ENCODE measurements around the gene CACNB4.
A peak's percentile ranks its signal among the peaks of the same experiment; 100 is the strongest.

The CACNB4 gene

DNA sequence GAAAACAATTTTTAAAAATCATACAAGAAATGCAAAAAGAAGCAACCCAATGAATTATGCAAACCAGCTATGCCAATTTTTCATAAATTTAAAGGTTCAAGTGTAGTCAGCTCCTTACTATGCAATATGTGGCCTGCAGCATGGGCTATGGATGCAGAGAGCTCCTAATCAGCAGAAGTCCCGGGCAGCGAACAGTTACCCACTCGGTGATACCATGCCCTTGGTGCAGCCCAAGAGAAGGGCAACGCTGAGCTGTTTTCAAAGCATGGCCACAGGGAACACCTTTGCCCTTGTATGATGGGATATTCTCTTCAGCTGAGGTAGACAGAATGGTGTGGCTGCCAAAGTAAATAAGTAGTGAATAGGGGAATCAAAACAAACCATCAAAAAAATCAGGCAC is 253.4 kb downstream of the CACNB4 start:
- DNase-seq: no peak

DNA sequence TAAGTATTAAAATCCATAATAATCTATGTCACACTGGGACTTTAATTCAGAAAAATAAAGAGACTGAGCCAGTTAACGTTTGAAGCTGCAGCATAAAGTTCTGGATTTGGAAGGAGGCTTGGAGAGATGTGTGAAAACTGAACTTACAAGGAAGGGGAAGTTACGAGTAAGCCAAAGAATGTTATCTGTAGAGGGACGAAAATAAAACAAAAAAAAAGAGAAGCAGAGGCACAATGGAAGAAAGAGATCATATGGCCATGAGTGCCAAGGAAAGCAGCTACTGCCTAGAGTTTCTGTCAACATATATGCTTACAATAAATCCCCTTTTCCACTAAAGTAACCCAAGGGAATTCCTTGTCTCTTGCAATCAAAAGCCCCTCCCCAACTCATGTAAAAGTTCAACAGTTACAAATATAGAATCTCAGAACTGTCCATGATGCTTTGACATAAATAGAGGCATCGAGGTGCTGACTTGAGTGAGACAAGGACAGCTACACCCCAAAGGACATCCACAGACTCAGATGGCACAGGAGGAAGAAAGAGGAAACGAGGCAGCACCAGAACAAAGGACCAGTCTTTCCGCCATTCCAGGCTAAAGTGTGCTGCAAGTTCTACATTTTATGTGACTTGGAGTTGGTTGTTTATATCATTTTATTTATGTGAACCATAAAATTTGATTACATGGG is 254.5 kb downstream of the CACNB4 start:
- DNase-seq: no peak

DNA sequence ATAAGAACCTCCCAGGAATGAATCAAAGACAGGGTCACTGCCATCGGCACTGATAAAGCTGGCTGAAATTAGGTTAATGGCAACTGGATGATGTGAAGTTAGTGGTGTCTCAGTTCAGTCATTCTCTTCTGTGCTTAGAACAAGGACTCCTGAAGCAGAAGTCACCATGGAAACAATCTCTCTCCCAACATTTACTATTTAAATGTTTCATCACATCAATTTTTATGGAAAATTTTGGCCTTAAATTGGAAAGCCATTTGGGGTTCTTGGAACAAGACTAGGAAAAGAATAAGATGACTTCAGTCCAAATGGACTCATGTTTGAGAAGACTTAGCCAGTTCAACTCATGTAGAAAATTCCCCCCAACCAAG is 255.2 kb downstream of the CACNB4 start:
- DNase-seq: no peak

DNA sequence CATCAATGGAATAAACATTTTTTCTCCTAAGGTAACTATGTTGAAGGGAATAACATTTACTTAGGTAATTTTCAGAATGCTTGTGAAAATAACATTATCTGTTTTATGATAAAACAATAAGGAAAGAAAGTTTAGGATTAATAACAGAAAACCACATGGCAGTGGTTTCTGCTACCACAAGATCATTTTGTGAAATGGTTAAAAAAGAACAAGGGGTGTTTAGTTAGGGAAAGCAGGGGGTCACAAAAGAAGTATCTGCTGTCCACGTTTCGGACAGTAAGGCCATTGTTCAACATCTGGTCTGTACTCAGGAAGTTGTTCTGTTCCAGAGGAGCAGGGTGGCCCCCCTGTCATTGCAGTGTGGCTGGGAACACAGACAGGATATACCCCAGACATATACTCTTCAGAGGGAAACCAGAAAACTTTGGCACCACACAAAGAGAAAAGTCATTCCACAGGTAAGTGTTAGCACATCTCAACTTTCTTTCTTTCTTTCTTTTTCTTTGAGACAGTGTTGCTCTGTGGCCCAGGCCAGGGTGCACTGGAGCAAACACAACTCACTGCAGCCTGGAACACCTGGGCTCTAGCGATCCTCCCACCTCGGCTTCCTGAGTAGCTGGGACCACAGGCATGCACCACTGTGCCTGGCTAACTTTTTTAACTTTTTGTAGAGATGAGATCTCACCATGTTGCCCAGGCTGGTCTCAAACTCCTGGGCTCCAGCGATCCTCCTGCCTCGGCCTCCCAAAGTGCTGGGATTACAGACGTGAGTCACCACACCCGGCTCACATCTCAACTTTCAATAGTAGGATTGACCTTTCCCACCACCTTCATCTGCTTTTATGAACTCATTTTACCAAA is 255.8 kb downstream of the CACNB4 start:
- no peak for DNase-seq

DNA sequence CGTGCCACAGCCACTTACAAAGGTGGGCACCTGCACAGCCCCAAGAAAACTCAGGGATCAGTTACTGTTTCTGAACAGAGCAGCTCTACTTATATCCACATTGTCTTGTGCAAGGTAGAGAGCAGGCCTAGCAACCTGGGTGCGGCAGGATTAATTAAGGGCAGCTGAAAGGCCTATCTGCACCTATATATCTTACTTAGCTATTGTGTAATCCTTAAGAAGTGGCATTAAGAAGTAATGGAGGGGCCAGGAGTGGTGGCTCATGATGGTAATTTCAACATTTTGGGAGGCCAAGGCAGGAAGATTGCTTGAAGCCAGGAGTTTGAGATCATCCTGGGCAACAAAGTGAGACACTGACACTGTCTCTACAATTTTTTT is 257.8 kb downstream of the CACNB4 start:
- DNase-seq: no peak

DNA sequence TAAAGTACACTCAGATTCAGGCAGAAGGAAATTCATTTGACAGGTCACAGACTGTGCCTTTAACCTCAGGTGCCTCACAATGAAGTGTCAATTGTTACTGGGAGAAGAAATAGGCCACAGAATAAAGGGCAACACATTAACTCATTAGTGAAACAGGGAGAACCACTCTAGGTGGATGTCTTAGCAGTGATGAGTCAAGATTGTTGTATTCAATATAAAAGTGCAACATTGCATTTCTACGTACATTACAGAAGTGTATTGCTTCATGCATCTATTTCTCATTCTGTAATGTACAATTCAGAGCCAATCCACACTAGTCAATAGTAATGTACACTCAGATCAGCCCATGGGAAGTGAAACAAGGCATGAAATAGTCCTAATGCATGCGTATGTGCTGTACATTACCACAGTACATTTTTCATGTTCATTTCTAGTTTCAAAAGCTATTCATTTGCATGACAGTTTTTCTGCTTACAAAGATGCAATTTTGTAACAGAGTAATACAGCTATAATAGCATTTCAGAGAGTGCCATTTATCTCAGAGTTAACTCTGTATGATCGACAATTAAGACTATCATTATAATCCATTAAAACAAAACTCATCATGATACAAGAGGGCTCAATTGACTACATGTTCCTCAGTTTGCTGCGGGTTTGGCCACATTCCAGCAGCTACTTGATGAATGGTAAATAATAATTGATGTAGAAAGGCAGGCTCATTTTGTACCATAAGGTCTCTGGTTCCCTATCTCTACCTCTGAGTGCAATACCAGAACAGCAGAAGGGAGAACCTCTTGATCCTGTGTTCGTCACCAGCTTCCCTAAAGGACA is 258.4 kb downstream of the CACNB4 start:
- DNase-seq: no peak

DNA sequence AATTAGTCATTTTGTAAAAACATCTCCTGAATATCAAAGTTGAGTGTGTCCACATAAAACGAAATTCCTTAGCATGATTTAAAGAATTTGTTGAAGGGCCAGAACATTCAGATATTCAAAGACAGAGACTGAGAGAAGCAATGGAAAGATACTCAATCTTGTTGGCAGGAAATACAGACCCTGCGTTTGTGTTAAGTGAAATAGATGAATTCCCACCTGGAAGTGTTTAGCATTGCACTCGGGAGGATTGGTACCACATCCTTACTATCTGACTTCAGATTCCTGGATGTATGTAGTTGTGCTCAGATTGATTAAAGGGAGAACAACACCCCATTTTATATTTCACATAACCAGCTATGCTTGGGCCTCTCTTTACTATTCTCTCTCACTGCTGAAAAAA is 260.9 kb downstream of the CACNB4 start:
- no peak for DNase-seq

DNA sequence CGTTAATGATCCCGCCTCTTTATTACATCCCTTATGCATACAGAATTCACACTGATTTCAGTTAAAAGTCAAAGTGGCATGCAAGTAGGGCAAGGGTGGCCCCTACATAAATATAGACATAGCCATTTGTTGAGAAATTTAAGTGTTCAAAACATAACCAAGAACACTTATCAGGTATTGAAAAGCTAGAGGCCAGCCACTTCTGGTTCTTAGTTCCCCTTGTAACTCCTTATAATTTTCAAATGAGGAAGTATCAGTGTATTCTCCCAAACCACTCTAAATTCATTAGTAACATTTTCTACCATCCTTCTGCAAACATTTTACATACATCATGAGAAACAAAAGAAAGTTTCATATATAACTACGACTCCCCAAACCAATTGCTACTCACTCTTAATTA is 264.9 kb downstream of the CACNB4 start:
- no peak for DNase-seq

DNA sequence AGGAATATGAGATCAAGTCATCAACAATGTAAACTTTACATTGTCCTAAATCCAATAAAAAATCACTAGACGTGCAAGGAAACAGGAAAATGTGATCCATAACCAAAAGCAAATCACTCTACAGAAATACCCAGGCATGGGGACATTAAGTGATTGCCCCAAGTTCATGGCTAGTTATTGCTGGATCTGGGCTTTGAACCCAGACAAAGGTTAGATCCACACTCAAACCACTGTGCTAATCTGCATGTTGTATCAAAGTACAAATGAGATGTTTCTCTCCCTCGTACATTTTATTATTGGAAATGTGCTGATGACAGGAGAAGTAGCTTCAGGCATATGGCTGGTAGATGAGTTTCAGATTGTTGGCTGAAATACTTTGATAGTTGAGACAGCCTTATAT is 267.9 kb downstream of the CACNB4 start:
- DNase-seq: no peak

DNA sequence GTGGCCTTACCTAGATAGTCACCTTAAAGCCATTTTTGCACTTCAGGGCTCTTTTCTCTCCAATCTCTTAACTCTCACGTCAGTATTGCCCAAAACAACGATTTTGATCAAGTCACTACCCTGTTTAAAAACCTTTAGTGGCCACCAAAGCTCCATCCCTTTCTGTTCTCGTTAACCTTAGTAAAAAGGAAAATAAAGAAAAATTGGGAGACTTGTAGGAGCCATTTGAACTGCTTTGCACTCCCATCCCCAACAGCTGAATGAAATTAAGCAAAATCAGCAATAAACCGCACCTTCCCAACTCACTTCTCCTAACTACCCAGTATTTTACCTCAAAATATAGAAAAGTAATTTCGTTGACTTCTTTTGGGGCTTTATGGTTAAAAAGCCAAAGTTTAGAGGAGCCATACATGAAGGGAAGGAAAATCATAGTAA is 269.9 kb downstream of the CACNB4 start:
- no peak for DNase-seq

DNA sequence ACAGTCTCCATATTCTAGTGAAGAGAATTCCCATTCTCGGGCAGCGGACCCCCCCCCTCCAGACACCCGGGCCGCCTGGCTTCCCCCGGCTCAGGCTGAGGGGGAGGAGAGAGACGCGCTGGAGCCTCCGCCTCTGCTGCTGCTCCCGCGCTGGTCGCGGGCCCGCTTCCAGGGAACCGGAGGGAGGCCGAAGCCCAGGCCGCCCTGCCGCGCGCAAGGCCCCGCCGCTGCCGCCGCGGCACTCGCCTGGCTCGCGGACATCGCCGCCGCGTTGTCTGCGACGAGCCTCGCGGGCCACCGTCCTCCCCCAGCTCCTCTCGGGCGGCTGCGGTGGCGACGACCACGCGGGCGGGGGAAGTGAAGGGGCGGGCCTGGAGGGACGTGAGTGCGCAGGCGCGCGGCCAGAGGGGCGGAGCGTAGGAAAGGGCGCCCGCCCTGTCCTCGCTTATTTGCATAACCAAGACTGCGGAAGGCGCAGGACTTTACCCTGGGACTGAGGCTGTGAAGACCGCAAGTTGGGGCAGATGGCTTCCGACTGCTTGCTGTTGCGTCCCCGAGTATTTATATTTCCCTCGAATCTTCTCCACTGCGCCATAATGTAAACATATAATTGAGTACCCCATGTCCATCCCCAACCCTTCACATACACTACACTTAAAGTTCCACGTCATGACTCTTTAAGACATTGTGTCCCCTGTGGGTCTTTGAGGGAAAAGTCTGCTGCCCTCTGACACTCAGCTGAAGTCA is 270.5 kb downstream of the CACNB4 start, which contains the start of gene ARL5A:
ARL5A (minus strand) TSS at position 279 of the 747 bp plus-strand sequence; CDS start at position 34, 245 bp downstream.
- DNase-seq: peak; percentile 88

DNA sequence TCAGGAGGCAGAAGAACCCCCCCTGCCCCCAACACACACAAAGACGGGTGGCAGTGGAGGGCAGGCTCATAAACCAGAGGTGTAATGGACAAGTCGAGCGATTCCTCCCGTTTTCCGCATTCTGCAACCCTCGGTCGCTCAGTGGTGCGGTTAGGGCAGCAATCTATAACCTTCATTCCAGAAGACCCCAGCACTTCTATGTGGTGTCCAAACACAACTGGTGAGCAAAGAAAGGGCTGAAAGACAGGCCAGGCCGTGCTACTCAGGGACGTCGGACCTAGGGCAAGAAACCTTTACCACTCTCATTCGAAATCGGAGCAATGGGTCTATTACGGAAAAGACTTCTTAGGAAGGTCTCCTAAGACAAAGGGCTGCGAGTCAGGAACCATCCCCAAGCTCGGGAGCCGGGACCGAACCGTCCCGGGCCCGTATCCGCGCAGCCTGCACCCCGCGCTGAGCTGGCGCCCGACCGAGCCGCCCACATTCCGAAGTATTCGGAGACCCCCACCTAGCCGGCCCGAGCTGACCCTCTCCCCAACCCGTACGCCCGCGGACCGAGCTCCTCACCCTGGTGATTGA is 271.2 kb downstream of the CACNB4 start:
- peak; percentile 9 for DNase-seq

DNA sequence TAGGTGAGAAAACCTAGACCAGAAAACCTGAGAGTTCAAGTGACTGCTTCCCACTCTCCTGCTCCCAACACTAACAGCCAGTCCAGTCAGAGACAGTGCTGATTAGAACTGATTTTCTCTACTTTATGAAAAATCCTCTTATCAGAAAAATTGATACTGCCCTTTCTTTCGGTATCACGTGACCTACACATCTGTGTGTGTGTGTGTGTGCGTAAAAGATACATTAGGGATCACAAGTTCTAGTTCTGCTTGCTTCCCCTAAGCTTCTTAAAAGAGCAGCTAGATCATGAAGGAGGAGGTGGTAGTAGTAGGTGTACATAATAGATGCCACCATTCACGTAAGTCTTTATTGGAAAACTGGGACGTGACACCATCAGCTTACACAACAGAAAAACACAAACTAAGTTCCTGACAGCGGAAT is 272.1 kb downstream of the CACNB4 start:
- no peak for DNase-seq

DNA sequence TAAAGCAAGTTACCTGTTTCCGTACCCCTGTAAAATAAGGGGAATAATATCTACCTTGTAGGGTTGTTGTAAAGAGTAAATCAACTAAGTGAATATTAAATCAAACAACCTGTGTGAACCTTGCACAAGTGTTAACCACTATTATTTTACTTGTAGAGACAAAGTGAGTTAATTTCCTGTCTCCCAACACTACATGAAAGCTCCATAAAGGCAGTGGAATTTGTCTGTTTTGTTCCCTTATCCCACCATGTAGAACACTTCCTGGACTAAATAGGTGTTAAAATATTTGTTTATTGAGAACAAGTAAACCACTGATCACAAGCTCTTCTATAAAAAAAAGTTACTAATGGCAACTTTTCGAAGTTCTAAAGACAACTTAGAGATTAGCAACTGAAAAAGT is 274.0 kb downstream of the CACNB4 start:
- no peak for DNase-seq

DNA sequence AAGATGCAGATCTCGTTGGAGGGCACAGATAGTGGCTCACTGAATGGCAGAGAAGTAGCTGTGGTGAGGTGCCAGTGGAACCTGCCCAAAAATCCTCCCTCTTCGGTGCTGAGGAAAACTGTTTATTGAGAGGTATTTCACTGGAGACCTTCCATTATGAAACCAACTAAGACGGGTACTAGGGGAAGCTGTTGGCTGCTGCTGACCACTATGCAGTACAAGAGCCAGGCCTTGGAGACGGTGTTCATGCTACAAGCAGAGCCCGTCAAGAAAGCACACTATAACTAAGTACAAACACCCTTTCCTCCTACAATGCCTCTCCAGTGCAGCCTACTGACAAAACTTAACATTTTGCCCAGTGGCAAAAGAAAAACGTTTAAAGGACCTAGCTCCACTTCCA is 275.2 kb downstream of the CACNB4 start:
- DNase-seq: no peak

DNA sequence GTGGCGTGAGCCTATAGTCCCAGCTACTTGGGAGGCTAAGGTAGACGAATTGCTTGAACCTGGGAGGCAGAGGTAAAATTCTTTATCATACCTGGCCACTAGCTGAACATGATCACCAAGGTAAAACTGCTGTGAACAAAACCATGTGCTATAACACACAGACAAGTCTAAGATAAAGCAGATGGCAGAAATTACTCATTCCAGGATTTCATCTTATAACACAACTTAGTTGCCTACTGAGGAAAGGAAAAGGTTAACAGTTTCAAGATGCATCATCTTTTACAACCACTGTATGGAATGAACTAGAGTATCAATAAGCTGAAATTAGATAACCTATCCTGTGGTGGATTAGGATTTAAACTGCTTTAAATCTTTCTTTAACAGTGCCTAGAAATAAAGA is 278.9 kb downstream of the CACNB4 start:
- DNase-seq: no peak

DNA sequence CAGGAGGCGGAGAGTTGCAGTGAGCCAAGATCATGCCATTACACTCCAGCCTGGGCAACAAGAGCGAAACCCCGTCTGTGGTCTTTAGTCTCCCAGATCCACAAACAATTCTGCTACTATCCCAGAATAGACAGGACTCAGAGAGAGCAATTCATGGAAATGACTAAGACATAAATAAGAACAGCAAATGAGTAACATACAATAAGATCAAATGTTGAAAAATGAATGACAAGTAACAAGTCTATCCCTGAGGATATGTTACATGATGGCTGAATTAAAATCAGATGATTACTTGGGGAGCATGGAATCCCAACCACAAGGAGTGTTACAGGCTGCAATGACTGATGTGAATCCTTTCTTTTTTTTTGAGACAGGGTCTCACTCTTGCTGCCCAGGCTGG is 280.9 kb downstream of the CACNB4 start:
- DNase-seq: no peak

DNA sequence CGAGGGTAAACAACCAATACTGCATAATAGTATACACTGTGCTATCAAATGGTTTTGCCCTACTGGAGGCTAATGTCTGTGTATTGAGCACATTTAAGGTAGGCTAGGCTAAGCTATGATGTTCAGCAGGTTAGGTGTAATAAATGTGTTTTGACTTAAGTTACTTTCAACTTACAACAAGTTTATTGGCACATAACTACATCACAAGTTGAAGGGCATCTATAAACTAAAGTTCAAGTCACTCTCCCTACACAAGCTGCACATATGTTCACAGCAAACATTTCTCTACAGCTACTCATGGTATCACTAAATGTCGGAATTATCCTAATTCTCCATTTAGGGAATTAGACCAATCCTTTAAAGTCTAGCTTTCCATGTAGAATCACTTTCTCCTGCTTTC is 282.0 kb downstream of the CACNB4 start:
- no peak for DNase-seq

DNA sequence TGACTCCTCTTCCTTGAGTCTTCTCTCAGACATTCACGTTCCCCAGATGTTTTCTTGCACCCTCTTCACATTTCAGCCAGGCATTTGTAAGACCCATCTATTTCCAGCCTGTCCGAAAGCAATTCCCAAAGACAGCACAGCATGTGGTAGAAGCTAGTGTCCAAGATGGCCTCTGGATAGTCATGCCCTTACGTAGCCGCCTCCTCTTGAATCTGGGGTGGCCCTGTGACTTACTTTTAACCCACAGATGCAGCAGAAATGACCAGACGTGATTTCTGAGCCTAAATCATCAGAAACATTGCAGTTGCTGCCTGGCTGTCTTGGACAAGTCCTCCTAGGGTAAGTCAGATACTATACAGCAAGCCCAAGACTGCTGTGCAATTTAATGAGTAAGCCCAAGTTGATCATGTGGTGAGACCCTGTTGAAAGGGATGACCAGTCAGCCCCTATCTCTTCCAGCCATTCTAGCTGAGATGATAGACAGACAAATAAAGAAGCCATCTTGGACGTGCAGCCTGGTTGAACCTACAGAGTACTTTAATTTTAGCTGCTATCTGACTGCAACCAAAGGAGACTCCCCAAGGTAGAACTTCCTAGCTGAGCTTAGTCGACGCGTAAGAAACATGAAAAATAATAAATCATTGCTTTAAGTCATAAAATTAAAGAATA is 282.9 kb downstream of the CACNB4 start:
- DNase-seq: no peak

DNA sequence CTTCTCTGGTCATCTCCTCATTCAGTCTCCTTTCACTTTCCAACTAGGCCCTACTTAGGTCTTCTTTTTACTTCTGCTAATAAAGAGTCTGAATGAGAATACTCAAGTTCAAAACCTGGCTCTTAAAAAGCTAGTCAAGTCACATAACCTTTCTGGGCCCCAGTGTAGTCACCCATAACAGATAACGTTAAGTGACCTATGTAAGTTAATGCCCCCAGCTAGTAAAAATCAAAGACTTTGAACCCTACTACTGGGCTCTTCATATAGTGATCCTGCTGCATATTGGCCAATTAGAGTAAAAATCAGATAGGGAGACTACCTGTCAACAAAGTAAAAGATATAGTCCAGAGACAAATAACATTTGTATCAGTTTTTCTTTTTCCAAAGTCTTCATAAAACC is 288.4 kb downstream of the CACNB4 start:
- no peak for DNase-seq

DNA sequence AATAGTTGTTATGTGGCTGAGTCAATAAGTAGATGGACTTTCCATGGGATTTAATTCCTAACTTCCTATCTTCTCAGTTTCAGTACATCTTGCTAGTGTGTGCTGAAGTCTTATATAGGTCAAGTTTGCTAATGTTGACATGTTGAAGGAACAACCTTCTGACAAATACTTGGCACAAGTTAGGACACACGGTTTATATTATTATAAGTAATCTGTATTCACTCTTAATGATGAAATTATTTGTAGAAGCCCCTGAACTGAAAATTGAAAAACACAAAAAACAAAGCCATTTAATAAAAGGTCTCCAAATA is 289.8 kb downstream of the CACNB4 start:
- no peak for DNase-seq
